ENCODE data around the gene MAP7.

- TF ChIP-seq MXI1 (conservative IDR thresholded peaks at IDR 0.05; ENCODE audit: poor library complexity, severe bottlenecking): no peak
- no peak for TF ChIP-seq CTCF (IDR thresholded peaks at IDR 0.05; ENCODE audit: poor library complexity, severe bottlenecking)
- TF ChIP-seq RAD21 (conservative IDR thresholded peaks at IDR 0.05): no peak
Observed at GRCh38 chr6:136594671-136595070, 44.4 kb upstream of the MAP7 start.

All from neural cell (in vitro differentiated cells).